GM12864 (cell line): ENCODE measurements around the gene TRIM9.

Experiments
- DNase-seq: peaks from one replicate; pipeline ENCODE4 v3.0.0-alpha.2; 2011; ENCODE audit warnings: low read depth
- H3K4me3 ChIP-seq: 2 replicates; pipeline ENCODE4 v1.5.1; 2011; ENCODE audit warnings: mild to moderate bottlenecking, low read depth, low read length, control low read depth
- CTCF ChIP-seq: IDR thresholded peaks from 2 replicates; pipeline ENCODE4 v1.5.1; 2011; ENCODE audit warnings: low read depth, mild to moderate bottlenecking, moderate library complexity, low read length, control low read depth, inconsistent platforms; ENCODE audit errors: missing control alignments

Gene TRIM9

DNA sequence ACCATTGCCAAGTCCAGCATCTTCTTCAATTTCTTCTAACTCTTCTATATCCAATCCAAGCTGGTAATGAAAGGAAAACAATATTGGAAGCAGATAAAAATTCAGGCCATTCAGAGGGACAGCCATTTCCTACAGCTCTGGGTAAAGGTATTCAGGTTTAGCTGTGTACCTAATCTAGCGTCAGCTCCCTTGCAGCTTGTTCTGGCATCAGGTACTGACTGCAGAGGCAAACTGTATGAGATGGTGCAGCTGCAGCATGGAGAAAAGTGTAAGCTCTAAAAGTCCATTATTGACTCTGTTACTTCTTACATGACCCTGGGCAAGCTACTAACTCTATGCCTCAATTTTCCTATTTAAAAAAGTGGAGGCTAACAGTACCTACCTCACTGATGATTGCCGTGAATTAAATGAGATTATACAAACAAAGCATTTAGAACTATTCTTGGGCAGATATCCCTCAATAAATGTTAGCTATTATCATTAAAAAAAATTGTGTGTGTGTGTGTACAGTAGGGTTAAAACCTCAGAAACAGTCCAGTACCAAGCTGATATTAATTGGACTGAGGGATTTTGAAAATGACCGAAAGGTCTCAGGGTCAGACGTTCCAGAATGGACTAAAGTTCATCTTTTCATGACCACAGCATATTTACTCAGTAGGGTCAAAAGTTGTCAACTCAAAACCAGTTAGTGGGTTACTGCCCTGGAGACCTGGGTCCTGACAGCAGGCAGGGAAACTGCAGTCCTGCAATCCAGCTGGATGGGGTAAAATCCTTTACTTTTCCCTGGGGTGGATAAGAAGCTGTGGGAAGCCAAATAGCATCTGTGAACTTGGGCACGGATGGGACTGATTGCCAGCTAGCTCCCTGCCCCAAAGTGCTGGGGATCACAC lies 159.5 kb downstream of the TRIM9 start:
- no peak for TF ChIP-seq CTCF
- DNase-seq, result no peak
- H3K4me3 ChIP-seq, result no peak overlapping the region

- no peak for TF ChIP-seq CTCF
- DNase-seq, result no peak
- no peak overlapping the region for H3K4me3 ChIP-seq
These were observed 162.1 kb downstream of the TRIM9 start for GRCh38 chr14:50932592-50933495.

GRCh38 chr14:50932156-50932555 lies 162.7 kb downstream of the TRIM9 start:
- no peak for DNase-seq

DNA sequence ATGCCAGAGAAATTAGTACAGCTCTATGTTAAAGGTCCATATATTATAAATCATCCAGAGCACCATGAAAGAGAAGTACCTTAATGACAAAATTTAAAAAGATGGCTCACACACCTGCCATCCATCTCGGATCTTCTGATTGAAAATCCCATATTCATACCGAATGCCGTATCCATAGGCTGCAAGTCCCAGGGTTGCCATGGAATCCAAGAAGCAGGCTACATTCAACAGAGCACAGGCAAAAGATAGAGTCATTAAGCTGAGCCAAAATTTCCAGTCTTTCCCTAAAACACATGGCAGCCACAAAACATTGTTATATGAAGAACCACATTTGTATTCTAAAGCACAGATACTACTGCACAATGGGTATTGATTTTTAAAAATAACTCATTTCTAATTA lies 163.3 kb downstream of the TRIM9 start:
- TF ChIP-seq CTCF, result no peak
- H3K4me3 ChIP-seq, result no peak overlapping the region
- no peak for DNase-seq

More at GRCh38 chr14:50932156-50932555, 162.7 kb downstream of the TRIM9 start:
- H3K4me3 ChIP-seq, result no peak overlapping the region
- no peak for TF ChIP-seq CTCF

GRCh38 chr14:50929506-50929905 lies 165.4 kb downstream of the TRIM9 start:
- no peak overlapping the region for H3K4me3 ChIP-seq
- no peak for DNase-seq
- no peak for TF ChIP-seq CTCF

DNA sequence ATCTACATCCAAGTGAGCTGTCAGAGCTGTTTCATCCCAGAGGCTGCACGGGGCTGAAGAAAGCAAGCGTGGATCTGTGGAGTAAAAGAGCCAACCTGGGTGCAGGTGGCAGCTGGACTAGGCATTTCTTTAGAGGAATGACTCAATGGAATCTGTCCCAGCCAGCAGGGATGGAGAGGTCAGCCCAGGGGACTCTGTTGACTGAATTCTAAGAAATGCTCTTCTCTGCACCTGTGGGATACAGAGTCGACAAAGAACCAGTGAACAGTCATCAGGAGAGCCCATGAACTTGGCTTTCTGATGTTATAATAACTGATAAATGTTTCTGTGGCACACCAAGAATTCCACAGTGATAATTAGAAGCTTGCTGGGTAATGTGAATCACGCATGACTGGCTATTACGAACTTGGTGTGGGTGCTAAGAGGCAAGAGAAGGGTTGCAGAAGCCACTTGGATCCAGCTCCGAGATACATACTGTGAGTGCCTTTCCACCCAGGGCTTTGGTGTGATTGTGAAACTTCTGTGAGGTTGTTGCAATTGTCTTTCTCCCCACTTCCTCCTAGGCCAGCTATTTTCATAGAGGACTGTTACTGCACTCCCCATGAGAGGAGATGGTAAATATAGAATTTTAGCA lies 166.8 kb downstream of the TRIM9 start:
- no peak overlapping the region for H3K4me3 ChIP-seq
- no peak for TF ChIP-seq CTCF
- no peak for DNase-seq
